Measurements from ENCODE around the gene DUSP8.
"Not testable (repeated sequence)": the region's sequence is repeated elsewhere in the genome, so short reads cannot be mapped to it uniquely, and the experiment has no call there.

DUSP8 gene

GRCh38 chr11:1512531-1513258, 59.4 kb downstream of the DUSP8 start:
- DNase-seq, result not testable (repeated sequence)

- DNase-seq, result no peak
Measured at GRCh38 chr11:1511937-1512496, 60.1 kb downstream of the DUSP8 start.

GRCh38 chr11:1510928-1511327, 61.1 kb downstream of the DUSP8 start:
- no peak for DNase-seq

GRCh38 chr11:1510351-1510750, 61.7 kb downstream of the DUSP8 start:
- DNase-seq, result not testable (repeated sequence)

DNA sequence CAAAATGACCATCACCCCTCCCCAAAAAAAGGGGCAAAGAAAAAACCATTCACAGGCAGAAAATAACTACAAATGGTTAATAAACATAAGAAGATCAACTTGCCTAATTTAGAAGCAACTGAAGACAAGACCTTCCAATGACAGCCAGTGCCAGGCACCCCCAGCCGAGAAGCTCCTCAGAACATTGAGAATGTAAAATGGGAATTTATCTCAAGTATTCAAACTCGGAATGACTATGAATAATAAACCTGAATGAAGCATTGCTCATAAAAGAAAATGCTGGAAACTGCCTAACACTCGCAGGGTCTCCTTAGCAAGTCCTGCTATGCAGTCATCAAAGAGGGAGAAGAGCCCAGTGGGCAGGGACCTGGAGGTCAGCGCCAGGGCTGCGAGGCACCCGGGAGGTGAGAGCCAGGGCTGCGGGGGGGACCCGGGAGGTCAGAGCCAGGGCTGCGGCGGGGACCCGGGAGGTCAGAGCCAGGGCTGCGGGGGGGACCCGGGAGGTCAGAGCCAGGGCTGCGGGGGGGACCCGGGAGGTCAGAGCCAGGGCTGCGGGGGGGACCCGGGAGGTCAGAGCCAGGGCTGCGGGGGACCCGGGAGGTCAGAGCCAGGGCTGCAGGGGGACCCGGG, 62.3 kb downstream of the DUSP8 start:
- no peak for DNase-seq

- DNase-seq, result no peak
Measured at GRCh38 chr11:1508986-1509385, 63.1 kb downstream of the DUSP8 start.

DNA sequence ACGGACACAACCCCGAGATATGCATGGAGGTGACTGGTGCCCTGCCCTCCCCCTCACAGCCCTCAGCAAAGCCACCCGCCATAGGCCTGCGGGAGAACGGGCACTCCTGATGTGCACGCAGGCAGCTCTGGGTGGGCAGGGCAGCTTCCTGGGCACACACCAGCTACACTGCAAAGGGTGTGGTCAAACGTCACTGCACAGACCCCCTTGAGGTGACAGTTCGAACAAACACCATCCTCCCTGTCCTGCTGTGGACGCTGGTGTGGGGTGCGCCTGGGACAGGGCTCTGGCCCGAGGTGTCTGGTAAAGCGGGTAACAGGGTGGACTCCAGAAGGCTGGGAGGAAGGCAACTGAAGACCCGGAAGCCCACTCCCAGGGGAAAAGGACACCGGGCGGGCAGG, 63.6 kb downstream of the DUSP8 start:
- no peak for DNase-seq

DNA sequence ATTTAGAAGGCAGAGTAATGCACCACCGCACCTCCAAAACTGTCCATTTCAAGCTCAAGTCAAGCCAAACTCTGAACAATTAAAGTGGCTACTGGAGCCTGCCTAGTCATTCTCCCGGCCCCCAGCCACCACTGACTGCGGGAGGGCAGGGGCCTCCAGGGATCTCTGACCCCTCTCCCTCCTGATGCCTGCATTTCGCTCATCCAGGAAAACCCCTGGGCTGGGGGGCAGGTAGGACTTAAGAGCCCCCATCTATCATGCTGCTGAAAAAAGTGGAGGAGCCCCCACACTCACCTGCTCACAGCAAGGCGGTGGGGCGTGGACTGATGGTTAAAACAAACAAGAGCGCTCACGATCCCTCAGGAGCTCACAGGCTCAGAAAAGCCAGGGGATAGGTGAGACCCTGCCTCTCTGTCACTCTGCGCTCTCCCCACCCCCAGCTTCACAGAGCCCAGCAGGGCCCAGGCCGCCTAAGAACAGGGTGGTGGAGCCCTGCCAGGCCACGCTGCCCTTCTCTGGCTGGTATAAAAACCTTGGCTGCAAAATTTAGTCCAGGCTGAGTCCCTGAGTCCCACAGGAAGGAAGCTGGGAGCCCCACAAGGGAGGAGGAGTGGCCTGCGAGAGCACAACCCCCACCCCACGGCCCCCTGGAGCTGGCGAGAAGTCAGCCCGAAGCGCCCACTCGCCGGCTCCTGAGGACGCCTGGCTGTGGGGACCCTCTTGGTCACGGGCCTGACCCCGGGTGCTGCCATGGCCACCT, 64.5 kb downstream of the DUSP8 start:
- DNase-seq, result peak; percentile 45

GRCh38 chr11:1506981-1507380, 65.1 kb downstream of the DUSP8 start:
- DNase-seq, result no peak

GRCh38 chr11:1505480-1505879, 66.6 kb downstream of the DUSP8 start:
- no peak for DNase-seq

- DNase-seq, result no peak
Measured at GRCh38 chr11:1504581-1505290, 67.3 kb downstream of the DUSP8 start.

DNA sequence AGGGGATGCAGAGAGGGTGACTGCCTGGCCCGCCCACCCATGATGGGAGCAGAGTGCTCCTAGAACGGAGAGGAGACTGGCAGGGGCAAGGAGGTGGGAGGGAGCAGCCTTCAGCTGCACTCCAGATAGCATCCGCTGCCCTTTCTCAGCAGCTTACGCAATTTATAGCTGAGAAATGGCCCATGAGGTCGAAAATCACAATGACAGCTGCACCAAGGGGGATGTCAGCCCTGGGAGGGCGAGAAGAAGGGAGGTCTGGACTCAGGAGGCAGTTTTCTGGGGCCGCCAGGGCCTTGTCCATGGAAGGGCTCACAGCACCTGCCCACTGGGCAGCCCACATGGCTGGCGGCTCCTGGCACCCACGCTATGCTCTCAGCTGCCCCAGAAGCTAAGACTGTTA, 67.9 kb downstream of the DUSP8 start:
- DNase-seq, result no peak

Data from midbrain (tissue), 1 donor.